Stomach (tissue), 9 donors: ENCODE data around the gene IL16. TPM values are rescaled to one million over a fixed set of nuclear protein-coding genes. Genes with fewer than 3 reads are reported as not detected.
A peak's percentile ranks its signal among the peaks of the same experiment; 100 is the strongest.

Experiments used
- DNase-seq, 2 donors: peaks; one replicate each; pipeline versions ENCODE4 v3.0.0 to v3.0.0-alpha.2; 2013 to 2019
- H3K27ac ChIP-seq, 5 donors: fragments of 200-600 bp in 4 of 5; sonication (generic) in 4 of 5; one replicate each; pipeline ENCODE4 v1.5.1; 2013 to 2019; ENCODE audit warnings: mild to moderate bottlenecking in 1 of 5, moderate library complexity in 1 of 5
- H3K27me3 ChIP-seq, 3 donors: fragments of 200-600 bp; sonication (generic); one replicate each; pipeline ENCODE4 v1.5.1; 2017 to 2019; ENCODE audit warnings: mixed run types in 1 of 3
- H3K36me3 ChIP-seq, 4 donors: fragments of 200-600 bp; sonication (generic); 1 replicate in 3 of 4; 2 replicates in 1 of 4; pipeline ENCODE4 v1.5.1; 2016 to 2019
- H3K4me1 ChIP-seq, 4 donors: fragments of 200-600 bp; sonication (generic); one replicate each; pipeline ENCODE4 v1.5.1; 2016 to 2019
- H3K4me3 ChIP-seq, 4 donors: fragments of 200-600 bp; sonication (generic) in 3 of 4; one replicate each; pipeline ENCODE4 v1.5.1; 2016 to 2019; ENCODE audit warnings: mild to moderate bottlenecking in 1 of 4
- H3K9me3 ChIP-seq, 4 donors: fragments of 200-600 bp; sonication (generic); one replicate each; pipeline ENCODE4 v1.5.1; 2016 to 2019
- CTCF ChIP-seq, 7 experiments: fragments of 450-650 bp in 4 of 7; fragments of 200-600 bp in 3 of 7; sonication (generic) in 3 of 7; IDR thresholded peaks; one replicate each; pipeline ENCODE4 v1.5.1; 2016 to 2019; ENCODE audit warnings: antibody characterized with exemption in 7 of 7, control low read depth in 2 of 7, mild to moderate bottlenecking in 1 of 7
- EP300 ChIP-seq: sonication (generic); formaldehyde crosslinking; IDR thresholded peaks from one replicate; pipeline ENCODE4 v1.6.1; 2017; ENCODE audit warnings: antibody characterized with exemption
- POLR2A ChIP-seq, 4 donors: fragments of 450-650 bp; IDR thresholded peaks; one replicate each; pipeline ENCODE4 v1.6.1; 2016; ENCODE audit warnings: antibody characterized with exemption in 4 of 4, control low read depth in 2 of 4, mild to moderate bottlenecking in 1 of 4, moderate library complexity in 1 of 4
- POLR2AphosphoS5 ChIP-seq, 3 donors: sonication (generic); formaldehyde crosslinking; IDR thresholded peaks; one replicate each; pipeline ENCODE4 v1.6.1; 2016; ENCODE audit warnings: antibody characterized with exemption in 3 of 3
- WGBS, 5 donors: extraction: QIAGEN DNeasy Blood & Tissue Kit in 3 of 5; methylation state at CpG; one replicate each; pipeline versions ENCODE4 v1.1.5 to v1.1.7; 2013 to 2018; 5-methylcytosine and 5-hydroxymethylcytosine counted together
- intact Hi-C: fragments of 100-400 bp; cut with DNase I; formaldehyde crosslinking; loops from one replicate; pipeline ENCODE4 v1.15.1; 2023; ENCODE audit warnings: low total_unique reads
- polyA plus RNA-seq, 3 donors: library from polyadenylated mRNA; stranded (reverse); fragments of 200-250 nt; gene quantifications; one replicate each; pipeline ENCODE4 v1.2.3, GENCODE V29; 2013
- total RNA-seq, 5 donors: library from RNA; depleted of rRNA; stranded (reverse); fragments of >200 nt; gene quantifications; one replicate each; pipeline versions ENCODE4 v1.1.0 to v1.2.3, GENCODE V29; 2014 to 2016
- donor health status: healthy with polysubstance abuse.
- donor health status: Bipolar disorder and iron deficiency.
- donor health status: healthy.

The IL16 gene
- total and polyA plus RNA-seq, 8 donors: 4.9 to 21.0 (median 8.7) TPM

GRCh38 chr15:81313686-81314085, 117.0 kb downstream of the IL16 start:
- intact Hi-C loops: no loop called here
- 83 to 96% (median 94%) methylated on average over 5 of the region's 5 CpGs for WGBS, 5 donors
- peak overlapping the region in 4 of 5 donors; percentile 48 to 76 (median 56) for H3K27ac ChIP-seq
- DNase-seq: no peak
- H3K36me3 ChIP-seq: peaks cover 5 to 76% (median 64%) of the 10 kb centered on the region in 4 donors
- peaks cover 0 to 31% (median 8%) of the 10 kb centered on the region in 4 donors for H3K4me1 ChIP-seq
- no peak overlapping the region for H3K4me3 ChIP-seq
- no peaks in the 10 kb centered on the region for H3K27me3 ChIP-seq
- no peaks in the 10 kb centered on the region for H3K9me3 ChIP-seq
- TF ChIP-seq CTCF (IDR thresholded peaks at IDR 0.05): no peak
- no peak for TF ChIP-seq POLR2A (IDR thresholded peaks at IDR 0.05)
- no peak for TF ChIP-seq EP300
- TF ChIP-seq POLR2AphosphoS5 (IDR thresholded peaks at IDR 0.05): no peak

DNA sequence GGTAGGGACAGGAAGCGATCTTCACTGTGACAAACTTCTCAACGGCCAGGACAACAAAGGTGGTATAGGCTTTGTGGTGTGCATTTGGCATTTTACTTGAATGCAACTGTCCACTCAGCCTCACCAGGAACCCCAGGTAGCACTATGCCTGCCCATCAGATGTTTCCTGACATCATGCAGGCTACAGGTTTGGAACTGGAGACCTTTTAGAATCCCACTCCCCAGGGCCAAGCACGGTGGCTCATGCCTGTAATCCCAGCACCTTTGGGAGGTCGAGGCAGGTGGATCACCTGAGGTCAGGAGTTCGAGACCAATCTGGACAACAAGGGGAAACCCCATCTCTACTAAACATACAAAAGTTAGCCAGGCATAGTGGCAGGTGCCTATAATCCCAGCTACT, 117.7 kb downstream of the IL16 start:
- Histone ChIP-seq H3K27ac (no peak overlapping the region), H3K9me3 (no peaks in the 10 kb centered on the region), H3K4me3 (no peak overlapping the region), H3K27me3 (no peaks in the 10 kb centered on the region), H3K4me1 (peaks cover 0 to 31% (median 8%) of the 10 kb centered on the region in 4 donors), H3K36me3 (peaks cover 4 to 76% (median 64%) of the 10 kb centered on the region in 4 donors)
- DNase-seq: no peak
- TF ChIP-seq EP300: no peak
- TF ChIP-seq POLR2AphosphoS5 (IDR thresholded peaks at IDR 0.05): no peak
- TF ChIP-seq CTCF (IDR thresholded peaks at IDR 0.05): no peak
- TF ChIP-seq POLR2A (IDR thresholded peaks at IDR 0.05): no peak
- intact Hi-C loops: no loop called here
- 92 to 94% (median 93%) methylated on average over 5 of the region's 5 CpGs for WGBS, 5 donors

GRCh38 chr15:81315452-81316175, 118.9 kb downstream of the IL16 start:
- no peaks in the 10 kb centered on the region for H3K9me3 ChIP-seq
- no peak overlapping the region for H3K4me3 ChIP-seq
- TF ChIP-seq CTCF (IDR thresholded peaks at IDR 0.05) (no peak), EP300 (no peak)
- DNase-seq: no peak
- H3K27ac ChIP-seq: peak overlapping the region in 1 of 5 donors; percentile 14
- intact Hi-C loops: no loop called here
- WGBS, 5 donors: 79 to 92% (median 87%) methylated on average over 14 of the region's 14 CpGs
- no peaks in the 10 kb centered on the region for H3K27me3 ChIP-seq
- peaks cover 4 to 80% (median 71%) of the 10 kb centered on the region in 4 donors for H3K36me3 ChIP-seq
- peaks cover 0 to 29% (median 8%) of the 10 kb centered on the region in 4 donors for H3K4me1 ChIP-seq

DNA sequence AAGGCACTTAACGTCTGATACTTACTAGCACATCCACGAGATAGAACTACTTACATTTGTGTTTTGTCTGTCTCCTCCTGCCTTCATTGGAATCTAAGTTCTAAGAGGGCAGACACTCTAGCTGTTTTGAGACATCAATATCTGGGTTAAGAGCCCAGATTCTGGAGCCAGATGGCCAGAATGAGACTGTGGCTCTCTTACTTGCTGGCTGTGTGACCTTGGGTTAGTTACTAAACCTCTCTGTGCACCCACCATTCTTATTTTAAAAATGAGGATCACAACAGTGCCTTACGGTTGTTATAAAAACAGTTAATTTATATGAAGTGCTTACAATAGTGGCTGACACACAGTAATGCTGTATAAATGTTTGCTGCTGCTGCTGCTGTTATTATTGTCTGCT, 119.6 kb downstream of the IL16 start:
- intact Hi-C loops: no loop called here
- 78 to 91% (median 83%) methylated on average over 3 of the region's 3 CpGs for WGBS, 5 donors
- Histone ChIP-seq H3K36me3 (peaks cover 4 to 85% (median 76%) of the 10 kb centered on the region in 4 donors), H3K27me3 (no peaks in the 10 kb centered on the region), H3K4me3 (no peak overlapping the region), H3K27ac (peak overlapping the region in 1 of 5 donors; percentile 14), H3K4me1 (peaks cover 0 to 23% (median 8%) of the 10 kb centered on the region in 4 donors), H3K9me3 (no peaks in the 10 kb centered on the region)
- TF ChIP-seq POLR2A (IDR thresholded peaks at IDR 0.05) (no peak), POLR2AphosphoS5 (IDR thresholded peaks at IDR 0.05) (no peak), EP300 (no peak), CTCF (IDR thresholded peaks at IDR 0.05) (no peak)
- no peak for DNase-seq
